ENCODE measurements around the gene SEC14L6.

- TF ChIP-seq CTCF (IDR thresholded peaks at IDR 0.05) (no peak), POLR2A (IDR thresholded peaks at IDR 0.05) (no peak)
Observed at GRCh38 chr22:30547188-30547587, 647 bp upstream of the SEC14L6 start.

Measured in lower leg skin (tissue), 3 donors.